Hepatic stellate cell (primary cell): ENCODE measurements around the gene SLC39A11.
"Not testable (repeated sequence)": the region's sequence is repeated elsewhere in the genome, so short reads cannot be mapped to it uniquely, and the experiment has no call there.

ENCODE experiments used
- DNase-seq: peaks from one replicate; pipeline ENCODE4 v3.0.0; 2011; ENCODE audit warnings: low spot score

Gene SLC39A11

DNA sequence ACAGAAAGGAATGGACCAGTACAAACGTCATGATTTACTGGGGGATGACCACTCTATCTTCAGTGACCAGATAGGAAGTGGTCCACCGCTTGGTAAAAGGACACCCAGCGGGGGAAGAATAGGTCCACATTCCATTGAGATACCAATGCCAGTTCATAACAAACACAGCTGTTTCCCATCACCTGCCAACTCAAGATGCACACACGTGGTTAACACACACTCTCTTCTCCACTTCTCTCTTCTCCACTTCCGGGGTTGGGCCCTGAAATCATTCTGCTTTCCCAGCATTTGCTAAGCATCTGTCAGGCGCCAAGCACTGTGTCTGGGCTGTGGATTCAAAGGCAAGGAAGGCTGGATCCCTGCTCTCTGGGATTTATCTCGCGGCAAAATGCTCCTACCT is 175.5 kb downstream of the SLC39A11 start:
- no peak for DNase-seq

DNA sequence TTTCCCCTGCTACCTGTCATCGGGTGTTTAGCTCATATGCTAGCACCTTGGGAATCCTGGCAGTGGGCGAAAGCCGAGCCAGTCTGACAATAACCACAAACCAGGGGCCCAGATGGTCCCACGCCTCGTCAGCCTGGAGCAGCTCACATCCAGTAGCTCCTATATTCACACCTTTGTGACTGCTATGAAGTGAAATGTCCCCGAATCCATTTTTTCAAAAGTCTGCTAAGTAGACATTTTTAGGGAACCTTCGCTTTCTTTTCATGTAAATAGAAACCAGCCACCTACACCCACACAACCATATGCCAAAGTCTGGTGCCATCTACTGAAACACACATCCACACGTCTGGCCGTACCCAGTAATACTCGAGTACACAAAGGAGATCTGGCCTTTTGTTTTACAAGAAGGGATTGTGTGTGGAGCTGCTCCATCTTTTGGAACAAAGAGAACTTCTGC is 176.8 kb downstream of the SLC39A11 start:
- no peak for DNase-seq

DNA sequence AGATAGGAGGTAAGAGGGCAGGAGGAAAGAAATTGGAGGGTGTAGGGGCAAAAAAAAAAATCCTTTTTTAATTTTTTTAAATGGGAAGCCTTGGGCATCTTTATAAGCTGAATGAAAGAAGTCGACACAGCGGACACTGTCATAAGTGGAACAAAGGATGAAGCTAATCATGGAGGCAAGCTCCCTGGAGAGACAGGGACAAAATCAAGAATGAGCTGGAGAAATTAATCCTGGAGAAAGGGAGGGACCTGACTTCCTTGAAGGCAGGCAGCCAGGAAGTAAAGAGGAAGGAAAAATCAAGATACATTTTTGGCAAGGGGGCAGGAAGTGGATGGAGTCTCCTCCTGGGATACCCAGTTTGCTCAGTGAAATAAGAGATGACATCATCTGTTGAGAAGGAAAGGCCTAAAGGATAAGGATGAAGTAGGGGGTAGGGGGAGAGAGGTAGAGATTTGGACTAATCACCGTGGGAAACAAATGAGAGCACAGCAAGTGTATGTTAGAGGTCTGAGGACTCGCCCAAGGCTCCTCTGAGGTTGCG is 179.3 kb downstream of the SLC39A11 start:
- no peak for DNase-seq

DNA sequence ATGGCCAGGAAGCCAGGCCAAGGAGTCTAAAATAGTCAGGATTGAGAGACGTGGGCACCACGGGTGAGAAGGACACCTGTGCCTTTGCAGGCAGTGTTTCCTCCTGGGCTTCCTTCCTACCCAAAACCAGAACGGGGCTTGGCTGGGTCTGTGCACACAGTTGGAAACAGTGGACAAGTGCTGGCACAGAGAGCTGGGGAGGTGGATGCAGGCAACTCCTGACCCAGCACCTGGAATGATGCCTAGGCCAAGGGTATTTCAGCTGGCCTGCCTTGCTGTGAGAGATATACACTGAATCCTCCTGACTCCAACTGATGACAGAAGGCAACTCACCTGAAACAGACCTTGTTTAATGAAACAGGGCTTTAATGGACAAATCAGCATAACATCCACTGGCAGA is 186.2 kb downstream of the SLC39A11 start:
- DNase-seq, result no peak

DNA sequence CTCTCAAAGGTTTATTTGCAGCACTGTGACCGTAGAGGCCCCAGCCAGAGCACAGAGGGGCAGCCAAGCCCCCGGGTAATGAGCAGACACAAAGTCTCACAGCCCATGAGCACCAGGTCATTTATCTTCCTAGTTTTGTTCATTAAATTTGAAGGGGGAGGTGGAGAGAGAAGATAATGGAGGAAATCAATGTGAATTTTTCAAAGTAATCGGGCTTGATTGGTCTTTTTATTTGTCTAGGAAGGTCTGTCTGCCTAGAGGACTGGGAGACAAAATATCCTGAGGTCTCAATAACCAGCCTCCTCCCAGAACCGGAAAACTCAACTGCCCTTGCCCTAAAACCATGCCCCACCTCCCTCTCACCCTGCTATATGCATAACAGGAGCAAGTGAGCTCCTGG is 189.0 kb downstream of the SLC39A11 start:
- DNase-seq, result no peak

DNA sequence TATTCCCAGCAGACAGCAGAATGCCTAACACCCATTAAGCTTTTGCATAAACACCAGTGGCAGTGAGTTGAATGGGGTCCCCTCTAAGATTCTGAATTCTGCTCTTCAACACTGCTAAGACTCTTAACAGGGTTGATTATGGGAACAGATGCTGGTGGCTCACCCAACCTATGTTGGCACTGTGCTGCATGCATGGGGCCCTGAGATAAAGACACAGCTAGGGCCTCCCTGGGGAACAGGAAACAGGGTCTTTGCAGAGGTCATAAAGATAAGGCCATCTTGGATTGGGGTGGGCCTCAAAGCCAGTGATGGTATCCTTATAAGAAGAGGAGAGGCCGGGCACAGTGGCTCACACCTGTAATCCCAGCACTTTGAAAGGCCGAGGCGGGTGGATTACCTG is 190.8 kb downstream of the SLC39A11 start:
- no peak for DNase-seq

DNA sequence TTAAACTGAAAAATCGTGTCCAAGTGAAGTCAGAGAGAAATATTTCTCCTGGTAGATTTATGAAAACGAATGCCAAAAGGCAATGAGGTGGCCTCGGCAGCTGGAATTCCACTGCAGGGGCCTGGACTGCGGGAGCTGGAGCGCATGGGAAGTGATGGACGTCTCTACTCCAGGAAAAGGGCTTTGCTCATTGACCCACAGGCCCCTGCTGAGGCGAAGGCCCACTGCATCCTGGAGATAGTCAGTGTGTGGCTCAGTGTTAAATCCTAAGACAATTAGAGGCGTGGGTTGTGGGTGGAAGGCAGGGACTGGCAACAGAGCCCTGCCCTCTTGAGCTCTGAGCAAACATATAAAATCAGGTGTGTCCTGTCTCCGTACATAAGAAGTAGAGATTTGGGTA is 191.4 kb downstream of the SLC39A11 start:
- no peak for DNase-seq

DNA sequence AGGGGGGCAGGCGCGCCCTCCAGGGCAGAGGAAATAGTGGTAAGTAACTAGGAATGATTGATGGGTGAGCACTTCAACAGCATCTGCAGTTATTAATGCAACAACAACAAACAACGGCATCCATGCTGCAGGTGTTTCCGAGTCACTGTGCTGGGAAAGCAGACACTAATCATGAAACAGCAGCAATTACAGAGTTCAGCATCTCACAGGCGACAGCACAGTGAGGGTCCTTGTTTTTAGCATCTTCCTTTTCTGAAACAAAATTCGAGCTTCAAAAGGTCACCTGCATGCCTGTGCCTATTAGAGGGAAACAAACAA is 191.9 kb downstream of the SLC39A11 start:
- no peak for DNase-seq

DNA sequence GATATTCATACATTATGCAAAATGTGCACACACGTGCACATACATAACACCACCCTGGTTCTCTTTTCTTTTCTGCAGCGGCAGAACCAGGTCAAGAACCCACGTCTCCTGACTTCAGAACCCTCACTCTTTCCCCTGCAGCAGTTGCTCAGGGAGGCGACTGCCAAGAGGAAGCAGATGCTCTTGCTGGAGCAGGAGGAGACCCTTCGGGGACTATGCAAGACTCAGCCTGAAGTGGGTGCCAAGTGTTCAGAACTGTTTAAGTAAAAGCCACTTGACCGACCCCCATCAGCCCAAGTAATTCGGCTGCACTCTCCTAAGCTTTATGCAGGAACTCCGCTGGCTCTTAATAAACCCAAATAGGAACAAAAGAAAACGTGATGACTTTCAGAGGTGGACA is 193.8 kb downstream of the SLC39A11 start:
- no peak for DNase-seq

DNA sequence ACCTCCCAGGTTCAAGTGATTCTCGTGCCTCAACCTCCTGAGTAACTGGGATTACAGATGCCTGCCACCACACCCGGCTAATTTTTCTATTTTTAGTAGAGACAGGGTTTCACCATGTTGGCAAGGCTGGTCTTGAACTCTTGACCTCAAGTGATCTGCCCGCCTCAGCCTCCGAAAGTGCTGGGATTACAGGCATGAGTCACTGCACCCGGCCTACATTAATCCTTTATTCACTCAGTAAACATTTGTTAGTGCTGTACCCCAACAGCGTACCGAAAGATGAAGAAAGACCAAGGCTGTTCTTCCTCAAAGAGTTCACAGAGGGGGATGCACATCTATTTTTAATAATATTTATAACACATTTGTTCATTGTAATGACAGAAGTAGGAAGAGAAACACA is 196.2 kb downstream of the SLC39A11 start:
- DNase-seq, result not testable (repeated sequence)

DNA sequence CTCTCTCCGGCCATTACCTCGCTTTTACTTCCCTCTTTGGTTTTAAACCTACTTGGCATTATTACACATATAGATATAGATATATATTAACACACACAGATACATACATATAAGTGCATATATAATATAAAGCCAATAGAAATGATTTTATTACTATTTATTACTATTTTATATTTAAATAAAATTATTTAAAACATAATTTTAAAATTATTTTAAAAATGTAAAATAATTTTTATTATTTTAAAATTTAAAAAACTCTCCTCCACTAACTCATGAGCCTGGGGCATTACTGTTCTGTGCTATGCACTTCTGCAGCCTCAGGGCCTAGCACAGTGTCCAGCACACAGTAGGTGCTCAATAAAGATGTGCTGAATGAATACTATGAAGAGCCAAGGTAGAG is 200.9 kb downstream of the SLC39A11 start:
- DNase-seq, result no peak

DNA sequence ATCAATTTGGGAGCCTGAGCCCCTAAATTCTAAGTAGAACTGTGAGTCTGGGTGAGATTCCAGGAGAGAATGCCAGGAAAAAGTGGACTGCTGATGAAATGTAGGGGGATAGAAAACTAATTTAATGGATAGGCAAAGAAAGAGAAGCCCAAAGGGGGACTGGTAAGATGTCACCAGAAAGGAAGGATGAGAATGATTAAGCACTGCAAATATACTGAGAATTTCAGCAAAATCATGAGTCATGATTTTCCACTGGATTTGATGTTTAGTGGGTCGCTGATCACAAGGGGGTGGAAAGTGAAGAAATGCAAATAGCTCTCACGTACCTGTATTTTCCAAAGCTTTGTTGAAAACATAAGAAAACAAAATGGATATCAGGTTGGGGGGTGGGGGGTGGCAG is 201.8 kb downstream of the SLC39A11 start:
- peak; percentile 22 for DNase-seq

DNA sequence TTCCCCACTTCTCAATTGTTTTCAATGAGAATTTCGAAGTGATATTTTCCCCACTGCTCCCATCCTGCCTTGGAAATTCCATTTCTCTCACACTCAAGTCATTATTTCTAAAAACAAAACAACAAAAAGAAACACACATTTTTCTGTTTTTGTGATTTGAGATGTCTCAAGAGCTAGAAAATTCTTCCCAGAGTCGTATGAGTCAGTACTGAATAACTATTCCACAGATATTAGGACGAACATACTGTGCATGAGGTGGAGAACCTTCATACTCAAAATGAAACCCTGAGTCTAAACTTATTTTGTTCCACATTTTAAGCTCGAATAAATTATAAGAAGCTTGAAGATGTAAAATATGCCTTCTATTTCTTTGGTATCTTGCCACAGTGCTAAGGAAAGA is 204.6 kb downstream of the SLC39A11 start:
- DNase-seq, result no peak

DNA sequence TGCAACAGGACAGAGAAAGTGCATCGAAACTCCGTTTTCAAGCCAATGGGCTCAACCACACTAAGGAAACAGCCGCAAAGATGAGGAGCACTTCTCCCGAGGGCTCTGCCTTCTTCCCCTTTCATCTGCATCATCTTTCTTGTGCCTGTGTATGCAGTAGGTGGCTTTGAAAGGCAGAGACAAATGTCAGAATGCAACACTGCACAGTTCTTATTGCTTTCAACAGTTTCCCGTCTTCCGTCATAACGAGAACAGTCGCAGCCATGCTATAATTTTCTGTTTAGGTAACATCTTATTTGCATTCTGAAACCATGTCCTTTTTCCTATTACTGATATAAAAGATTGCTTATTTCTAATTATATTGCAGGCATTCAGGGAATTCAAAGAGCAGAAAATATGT is 205.2 kb downstream of the SLC39A11 start:
- DNase-seq, result no peak

DNA sequence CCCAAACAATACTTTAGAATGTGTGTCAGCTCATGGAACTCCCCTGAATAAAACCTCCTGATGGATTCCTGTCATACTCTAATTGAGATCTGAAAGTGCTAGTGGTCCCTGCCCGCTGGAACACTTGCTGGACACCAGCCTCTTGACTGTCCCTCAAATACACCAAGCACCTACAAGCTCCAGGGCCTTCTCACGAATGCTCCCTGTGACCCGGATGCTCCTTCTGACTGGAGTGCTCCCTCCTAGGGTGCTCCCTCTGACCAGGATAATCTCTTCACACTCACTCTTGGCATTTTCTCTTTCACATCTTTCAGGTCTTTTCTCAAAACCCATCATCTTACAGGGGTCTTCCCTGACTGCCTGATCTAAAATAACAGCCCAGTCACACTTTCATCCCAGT is 205.9 kb downstream of the SLC39A11 start:
- no peak for DNase-seq

DNA sequence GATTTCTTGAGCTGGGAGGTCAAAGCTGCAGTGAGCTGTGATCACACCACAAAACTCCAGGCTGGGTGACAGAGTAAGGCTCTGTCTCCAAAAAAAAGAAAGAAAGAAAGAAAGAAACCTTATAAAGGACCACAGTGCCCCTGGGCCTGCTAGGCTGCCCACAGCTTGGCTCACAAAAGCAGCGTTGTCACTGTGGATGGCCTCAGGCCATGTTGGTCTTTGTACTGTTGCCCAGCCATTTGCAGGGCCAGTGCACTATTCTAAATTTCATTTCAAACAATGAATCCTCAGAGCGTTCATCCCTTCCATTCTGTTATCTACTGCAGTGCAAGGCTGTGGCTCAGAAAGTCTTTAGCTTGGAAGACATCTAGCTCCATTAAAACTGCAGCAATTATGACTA is 208.4 kb downstream of the SLC39A11 start:
- no peak for DNase-seq

DNA sequence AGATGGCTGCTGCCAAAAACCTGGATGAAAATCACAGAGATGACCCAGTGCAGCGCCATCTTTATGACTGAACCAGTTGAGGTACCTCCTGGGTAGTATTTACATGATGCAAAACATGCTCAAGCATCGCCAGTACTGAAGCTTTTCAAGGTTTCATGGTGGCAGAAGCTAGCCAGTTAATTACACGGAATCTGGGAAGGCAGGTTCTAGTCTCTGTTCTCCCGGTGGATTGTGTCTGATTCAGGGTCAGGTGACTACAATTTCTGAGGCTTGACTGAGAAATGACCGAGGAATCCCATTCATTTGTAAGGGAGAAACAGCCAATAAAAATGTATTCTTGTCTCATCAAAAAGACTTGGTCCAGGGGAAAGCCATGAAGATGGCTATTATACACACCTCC is 209.1 kb downstream of the SLC39A11 start:
- no peak for DNase-seq

DNA sequence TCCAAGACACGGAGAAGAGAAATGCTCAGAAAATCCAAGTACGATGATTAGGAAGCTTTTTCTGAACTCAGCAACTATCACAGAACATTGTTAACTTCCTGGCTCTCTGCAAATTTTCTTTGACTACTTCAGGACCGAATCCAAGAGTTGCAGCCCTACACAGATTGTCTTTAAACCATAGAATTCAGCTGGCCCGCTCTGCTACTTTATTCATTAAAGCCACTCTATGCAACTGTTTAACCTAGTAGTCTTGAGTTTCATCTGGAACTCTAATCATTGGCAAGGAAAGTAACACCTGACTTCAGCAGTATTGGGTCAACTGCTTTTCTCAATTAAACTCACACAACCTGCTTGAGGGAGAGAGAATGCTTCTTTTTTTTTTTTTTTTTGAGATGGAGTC is 210.1 kb downstream of the SLC39A11 start:
- no peak for DNase-seq

DNA sequence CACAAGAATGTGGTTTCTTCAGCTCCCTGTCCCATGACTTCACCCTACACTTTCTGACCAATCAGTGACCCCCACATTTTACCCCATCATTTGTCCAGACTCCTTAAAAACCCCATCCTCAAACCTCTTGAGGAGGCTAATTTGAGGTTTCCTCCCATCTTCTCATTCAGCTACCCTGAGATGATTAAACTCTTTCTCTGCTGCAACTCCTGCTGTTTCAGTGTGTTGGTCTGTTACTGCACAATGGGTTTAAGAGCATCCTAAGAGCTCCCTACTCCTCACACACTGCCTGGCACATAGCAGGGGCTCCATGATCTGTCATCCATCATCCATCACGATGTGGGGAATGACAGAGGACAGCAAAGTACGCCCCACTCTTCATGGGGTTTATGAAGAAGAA is 212.6 kb downstream of the SLC39A11 start:
- no peak for DNase-seq

DNA sequence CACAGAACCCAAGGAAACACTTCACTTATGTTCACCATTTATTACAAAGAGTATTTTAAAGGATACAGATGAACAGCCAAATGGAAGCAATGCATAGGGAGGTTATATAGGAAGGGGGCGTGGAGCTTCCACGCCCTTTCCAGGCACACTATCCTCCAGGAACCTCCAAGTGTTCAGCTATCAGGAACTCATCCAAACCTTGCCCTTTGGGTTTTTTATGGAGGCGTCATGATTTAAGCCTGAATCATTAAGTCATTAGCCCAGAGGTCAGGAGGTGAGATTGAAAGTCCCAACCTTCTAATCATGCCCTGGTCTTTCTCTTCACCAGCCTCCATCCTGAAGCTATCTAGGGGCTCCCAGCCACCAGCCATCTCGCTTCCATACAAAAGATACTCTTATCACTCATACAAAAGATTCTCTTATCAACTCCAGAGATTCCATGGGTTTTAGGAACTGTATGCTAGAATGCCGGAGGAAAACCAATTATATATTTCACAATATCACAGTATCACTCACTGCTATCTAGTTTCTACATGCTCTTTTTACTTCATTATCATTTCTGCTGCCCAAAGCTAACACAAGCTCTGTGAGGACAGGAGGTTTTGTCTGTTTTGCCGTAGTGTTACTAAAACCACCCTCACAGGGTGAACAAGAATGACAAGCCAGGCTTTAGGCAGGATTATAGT is 213.4 kb downstream of the SLC39A11 start:
- DNase-seq, result no peak

DNA sequence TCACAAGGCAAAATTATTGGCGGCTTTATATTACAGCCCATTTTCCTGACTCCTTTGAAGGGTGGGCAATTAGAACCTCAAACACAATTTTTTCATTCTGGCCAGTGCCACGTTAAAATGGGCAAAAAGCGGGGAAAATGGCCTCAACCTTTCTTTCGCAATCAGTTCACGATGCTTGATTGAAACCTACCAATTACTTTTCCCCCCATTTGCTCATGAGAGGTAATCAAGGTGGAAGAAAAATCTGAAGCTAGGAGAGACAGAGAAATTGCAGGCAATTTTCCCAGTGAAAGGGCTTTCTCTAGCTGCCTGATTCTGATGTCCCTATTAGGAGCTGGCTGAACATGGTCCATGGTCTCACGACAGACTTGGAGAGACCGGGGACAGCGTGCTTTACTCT is 215.1 kb downstream of the SLC39A11 start:
- no peak for DNase-seq

DNA sequence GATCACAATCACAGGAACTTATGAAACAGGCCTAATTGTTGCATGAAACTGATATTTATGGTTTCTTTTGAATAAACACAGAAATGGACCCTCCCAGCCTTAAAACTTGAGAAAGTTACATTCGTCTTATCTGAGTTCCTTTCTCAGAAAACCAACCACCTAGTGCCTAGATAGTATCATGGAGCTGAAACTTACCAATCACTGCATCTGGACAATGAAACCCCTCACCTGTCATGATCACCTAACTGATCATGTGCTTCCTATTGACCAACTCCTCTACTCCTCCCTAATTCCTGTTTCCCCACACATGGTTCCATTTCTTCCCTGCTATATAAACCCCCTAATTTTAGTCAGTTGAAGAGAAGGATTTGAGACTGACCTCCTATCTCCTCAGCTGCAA is 216.1 kb downstream of the SLC39A11 start:
- no peak for DNase-seq

DNA sequence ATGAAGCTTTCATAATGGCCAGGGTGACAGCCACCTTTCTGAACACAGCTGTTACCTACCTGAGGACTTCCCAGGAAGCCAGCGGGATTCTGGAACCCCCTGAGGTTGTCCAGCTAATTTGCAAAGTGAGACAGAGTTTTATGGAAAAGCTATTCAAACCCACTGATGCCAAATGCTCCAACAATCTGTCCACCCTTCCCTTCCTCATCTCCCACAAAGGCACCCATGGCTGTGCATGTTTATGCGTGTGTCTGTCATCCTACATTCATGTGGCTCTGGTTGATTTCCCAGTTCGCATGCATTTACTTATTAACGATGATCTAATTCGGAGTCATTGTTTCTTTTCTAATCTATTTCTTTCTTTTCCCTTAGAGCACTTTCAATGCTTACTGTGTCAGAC is 217.1 kb downstream of the SLC39A11 start:
- DNase-seq, result no peak

DNA sequence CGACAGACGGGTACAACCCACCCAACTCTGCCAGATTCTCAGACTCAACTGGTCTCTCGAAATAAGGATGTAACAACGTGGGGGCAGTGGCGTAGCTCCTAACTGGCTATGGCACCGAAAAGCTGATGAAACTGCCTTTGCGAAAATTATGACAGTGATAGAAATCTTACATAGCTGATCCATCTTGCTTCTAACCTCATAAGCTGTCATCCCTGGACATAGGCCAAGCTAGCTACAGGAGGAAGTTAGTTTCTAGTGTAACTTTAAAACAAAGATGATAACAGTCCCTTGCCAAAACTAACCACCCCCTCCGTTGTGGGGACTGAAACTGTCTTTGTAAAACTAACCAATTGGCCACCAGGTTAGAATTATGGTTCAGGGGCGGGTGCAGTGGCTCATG is 220.1 kb downstream of the SLC39A11 start:
- no peak for DNase-seq
